ENCODE measurements around the gene GRAP2.

GRAP2 gene

GRCh38 chr22:39943953-39944872 lies 43.3 kb downstream of the GRAP2 start:
- Histone ChIP-seq H3K9me3 (ENCODE audit: control insufficient read depth, insufficient read depth, low read length) (no peaks in the 10 kb centered on the region), H3K27ac (ENCODE audit: low read depth, low read length) (no peak overlapping the region), H3K4me2 (ENCODE audit: low read length) (no peak overlapping the region), H3F3A (ENCODE audit: control insufficient read depth, insufficient read depth) (no peaks in the 10 kb centered on the region), H3K79me2 (ENCODE audit: control insufficient read depth, low read length) (no peaks in the 10 kb centered on the region), H3K27me3 (ENCODE audit: control insufficient read depth, low read length) (peaks cover 21% of the 10 kb centered on the region), H3K36me3 (ENCODE audit: control insufficient read depth, low read length) (no peaks in the 10 kb centered on the region), H4K20me1 (ENCODE audit: control insufficient read depth, insufficient read depth, low read depth, low read length) (no peaks in the 10 kb centered on the region), H3K4me3 (ENCODE audit: low read length) (no peak overlapping the region), H3K9me2 (replicated peaks; ENCODE audit: control insufficient read depth, low read length) (no peaks in the 10 kb centered on the region), H3K4me1 (ENCODE audit: control insufficient read depth, low read length) (peaks cover 18% of the 10 kb centered on the region)
- no peak for TF ChIP-seq EZH2phosphoT487 (IDR thresholded peaks at IDR 0.05; ENCODE audit: borderline replicate concordance, low read length)
- no peak for TF ChIP-seq CTCF (IDR thresholded peaks at IDR 0.05; ENCODE audit: low read depth, low read length, poor library complexity, severe bottlenecking)

GRCh38 chr22:39946126-39946502 lies 45.2 kb downstream of the GRAP2 start:
- no peaks in the 10 kb centered on the region for H3K9me2 ChIP-seq (replicated peaks; ENCODE audit: control insufficient read depth, low read length)
- H3K79me2 ChIP-seq (ENCODE audit: control insufficient read depth, low read length), result no peaks in the 10 kb centered on the region
- peaks cover 23% of the 10 kb centered on the region for H3K4me1 ChIP-seq (ENCODE audit: control insufficient read depth, low read length)
- H4K20me1 ChIP-seq (ENCODE audit: control insufficient read depth, insufficient read depth, low read depth, low read length), result no peaks in the 10 kb centered on the region
- no peak overlapping the region for H3K4me3 ChIP-seq (ENCODE audit: low read length)
- peaks cover 32% of the 10 kb centered on the region for H3K27me3 ChIP-seq (ENCODE audit: control insufficient read depth, low read length)
- H3K4me2 ChIP-seq (ENCODE audit: low read length), result no peak overlapping the region
- H3K9me3 ChIP-seq (ENCODE audit: control insufficient read depth, insufficient read depth, low read length), result no peaks in the 10 kb centered on the region
- H3F3A ChIP-seq (ENCODE audit: control insufficient read depth, insufficient read depth), result no peaks in the 10 kb centered on the region
- H3K36me3 ChIP-seq (ENCODE audit: control insufficient read depth, low read length), result no peaks in the 10 kb centered on the region
- TF ChIP-seq CTCF (IDR thresholded peaks at IDR 0.05; ENCODE audit: low read depth, low read length, poor library complexity, severe bottlenecking), result no peak
- no peak for TF ChIP-seq EZH2phosphoT487 (IDR thresholded peaks at IDR 0.05; ENCODE audit: borderline replicate concordance, low read length)
- no peak overlapping the region for H3K27ac ChIP-seq (ENCODE audit: low read depth, low read length)

GRCh38 chr22:39946503-39947219 lies 45.8 kb downstream of the GRAP2 start:
- TF ChIP-seq EZH2phosphoT487 (IDR thresholded peaks at IDR 0.05; ENCODE audit: borderline replicate concordance, low read length) (no peak), CTCF (IDR thresholded peaks at IDR 0.05; ENCODE audit: low read depth, low read length, poor library complexity, severe bottlenecking) (no peak)
- Histone ChIP-seq H3K9me2 (replicated peaks; ENCODE audit: control insufficient read depth, low read length) (no peaks in the 10 kb centered on the region), H3K36me3 (ENCODE audit: control insufficient read depth, low read length) (no peaks in the 10 kb centered on the region), H3K4me2 (ENCODE audit: low read length) (no peak overlapping the region), H3K4me1 (ENCODE audit: control insufficient read depth, low read length) (peaks cover 22% of the 10 kb centered on the region), H3F3A (ENCODE audit: control insufficient read depth, insufficient read depth) (no peaks in the 10 kb centered on the region), H4K20me1 (ENCODE audit: control insufficient read depth, insufficient read depth, low read depth, low read length) (no peaks in the 10 kb centered on the region), H3K27ac (ENCODE audit: low read depth, low read length) (no peak overlapping the region), H3K9me3 (ENCODE audit: control insufficient read depth, insufficient read depth, low read length) (no peaks in the 10 kb centered on the region), H3K4me3 (ENCODE audit: low read length) (no peak overlapping the region), H3K27me3 (ENCODE audit: control insufficient read depth, low read length) (peaks cover 32% of the 10 kb centered on the region), H3K79me2 (ENCODE audit: control insufficient read depth, low read length) (no peaks in the 10 kb centered on the region)
